Astrocyte of the spinal cord (primary cell): ENCODE results near the gene HACD2.
A peak's percentile ranks its signal among the peaks of the same experiment; 100 is the strongest.
"Not testable (repeated sequence)": the region's sequence is repeated elsewhere in the genome, so short reads cannot be mapped to it uniquely, and the experiment has no call there.

ENCODE experiments used
- DNase-seq: peaks from one replicate; pipeline ENCODE4 v3.0.0; 2011; ENCODE audit warnings: low read depth, low spot score
- H3K4me3 ChIP-seq: 2 replicates; pipeline ENCODE4 v1.5.1; 2011; ENCODE audit warnings: low read depth, mild to moderate bottlenecking, low read length, moderate library complexity
- CTCF ChIP-seq: IDR thresholded peaks from 2 replicates; pipeline ENCODE4 v1.5.1; 2012; ENCODE audit warnings: low read depth, mild to moderate bottlenecking, low read length, inconsistent platforms
- in situ Hi-C: cut with HindIII; loops from 2 replicates; pipeline ENCODE4 v1.10.0; 2017; ENCODE audit warnings: low sequenced_read_pairs

The HACD2 gene

GRCh38 chr3:123621186-123621849 is 36.5 kb upstream of the HACD2 start:
- in situ Hi-C loops = no loop called here
- no peak overlapping the region for H3K4me3 ChIP-seq
- no peak for DNase-seq
- TF ChIP-seq CTCF = no peak

- TF ChIP-seq CTCF = no peak
- DNase-seq = no peak
- in situ Hi-C loops = no loop called here
- H3K4me3 ChIP-seq = no peak overlapping the region
Observed at GRCh38 chr3:123620343-123620742, 35.5 kb upstream of the HACD2 start.

- in situ Hi-C loops = no loop called here
- H3K4me3 ChIP-seq = no peak overlapping the region
- no peak for TF ChIP-seq CTCF
- DNase-seq = peak; percentile 75
Observed at GRCh38 chr3:123618768-123619484, 34.1 kb upstream of the HACD2 start.

- in situ Hi-C loops = no loop called here
- DNase-seq = no peak
- no peak overlapping the region for H3K4me3 ChIP-seq
- TF ChIP-seq CTCF = no peak
Observed at GRCh38 chr3:123618076-123618708, 33.3 kb upstream of the HACD2 start.

- TF ChIP-seq CTCF = no peak
- no peak for DNase-seq
- no peak overlapping the region for H3K4me3 ChIP-seq
- in situ Hi-C loops = no loop called here
Observed at GRCh38 chr3:123616593-123616992, 31.7 kb upstream of the HACD2 start.

- DNase-seq = no peak
- in situ Hi-C loops = no loop called here
- H3K4me3 ChIP-seq = no peak overlapping the region
- no peak for TF ChIP-seq CTCF
Observed at GRCh38 chr3:123613543-123613942, 28.7 kb upstream of the HACD2 start.

GRCh38 chr3:123611674-123612073 is 26.8 kb upstream of the HACD2 start:
- in situ Hi-C loops, DNase-seq, H3K4me3 ChIP-seq: not testable (repeated sequence)
